HepG2 (cell line): ENCODE data around the gene ZSWIM9. TPM values are rescaled to one million over a fixed set of nuclear protein-coding genes. Genes with fewer than 3 reads are reported as not detected.

Experiments
- FOXK1 ChIP-seq: sonication (generic); formaldehyde crosslinking; IDR thresholded peaks from 2 replicates; pipeline ENCODE4 v1.4.0; 2020; ENCODE audit warnings: low read depth, missing genetic modification reagents, borderline replicate concordance
- HNF1A ChIP-seq, 2 experiments: sonication (generic) in 1 of 2; formaldehyde crosslinking in 1 of 2; IDR thresholded peaks; 2 replicates each; pipeline versions ENCODE4 v1.4.0 to v1.6.1; 2016 to 2020; ENCODE audit warnings: borderline replicate concordance in 1 of 2, low read depth in 1 of 2, mild to moderate bottlenecking in 1 of 2, missing genetic modification reagents in 1 of 2
- MYNN ChIP-seq: sonication (generic); formaldehyde crosslinking; IDR thresholded peaks from 2 replicates; pipeline ENCODE4 v1.4.0; 2020; ENCODE audit warnings: mild to moderate bottlenecking, low read depth, missing genetic modification reagents
- NR2F6 ChIP-seq, 2 experiments: IDR thresholded peaks; 2 replicates each; pipeline ENCODE4 v1.6.1; 2016; ENCODE audit warnings: antibody characterized with exemption in 1 of 2, mild to moderate bottlenecking in 1 of 2
- TFAP4 ChIP-seq: sonication (generic); IDR thresholded peaks from 2 replicates; pipeline ENCODE4 v1.6.1; 2016; ENCODE audit warnings: low read depth, borderline replicate concordance
- TFE3 ChIP-seq: IDR thresholded peaks from 2 replicates; pipeline ENCODE4 v1.6.1; 2016
- ZHX2 ChIP-seq, 2 experiments: sonication (generic) in 1 of 2; formaldehyde crosslinking in 1 of 2; IDR thresholded peaks; 2 replicates each; pipeline versions ENCODE4 v1.6.1 to v1.9.0; 2014 to 2022; ENCODE audit warnings: antibody characterized with exemption in 1 of 2, borderline replicate concordance in 1 of 2, inconsistent platforms in 1 of 2, low read depth in 1 of 2, missing genetic modification reagents in 1 of 2
- ZNF761 ChIP-seq: sonication (generic); formaldehyde crosslinking; conservative IDR thresholded peaks from 2 replicates; pipeline ENCODE4 v1.4.0; 2020; ENCODE audit warnings: mild to moderate bottlenecking, missing genetic modification reagents
- ZNF800 ChIP-seq: sonication (generic); formaldehyde crosslinking; IDR thresholded peaks from 2 replicates; pipeline ENCODE4 v1.4.0; 2020; ENCODE audit warnings: missing genetic modification reagents
- polyA plus RNA-seq, 8 experiments: library from polyadenylated mRNA; depleted of rRNA in 3 of 8; stranded (reverse) in 7 of 8; unstranded in 1 of 8; fragments of >200 nt; fragmentation: Illumina TruSeq in 4 of 8; extraction: Trizol in 4 of 8; gene quantifications; 2 replicates each; pipeline versions ENCODE4 v1.2.1 to v1.2.3, GENCODE V29; 2011 to 2016; ENCODE audit warnings: low read depth in 4 of 8, missing spikeins in 1 of 8, mixed read lengths in 1 of 8; ENCODE audit not compliant: insufficient read depth in 1 of 8
- total RNA-seq, 5 experiments: library from RNA; depleted of rRNA; stranded (reverse); fragments of >200 nt; fragmentation: Illumina TruSeq; extraction: Trizol; gene quantifications; 2 replicates each; pipeline ENCODE4 v1.2.3, GENCODE V29; 2016; ENCODE audit warnings: low read depth in 1 of 5
- TF ChIP-seq, protein P1 (sequence below): sonication (generic); formaldehyde crosslinking; IDR thresholded peaks from 2 replicates; pipeline ENCODE4 v1.4.0; 2020; ENCODE audit warnings: missing genetic modification reagents

The ZSWIM9 gene
- total and polyA plus RNA-seq, 2 of the 13 experiments (the other 11 are each of a cell fraction or from before 2014, with no cell fraction given): 0.18 to 1.1 TPM

DNA sequence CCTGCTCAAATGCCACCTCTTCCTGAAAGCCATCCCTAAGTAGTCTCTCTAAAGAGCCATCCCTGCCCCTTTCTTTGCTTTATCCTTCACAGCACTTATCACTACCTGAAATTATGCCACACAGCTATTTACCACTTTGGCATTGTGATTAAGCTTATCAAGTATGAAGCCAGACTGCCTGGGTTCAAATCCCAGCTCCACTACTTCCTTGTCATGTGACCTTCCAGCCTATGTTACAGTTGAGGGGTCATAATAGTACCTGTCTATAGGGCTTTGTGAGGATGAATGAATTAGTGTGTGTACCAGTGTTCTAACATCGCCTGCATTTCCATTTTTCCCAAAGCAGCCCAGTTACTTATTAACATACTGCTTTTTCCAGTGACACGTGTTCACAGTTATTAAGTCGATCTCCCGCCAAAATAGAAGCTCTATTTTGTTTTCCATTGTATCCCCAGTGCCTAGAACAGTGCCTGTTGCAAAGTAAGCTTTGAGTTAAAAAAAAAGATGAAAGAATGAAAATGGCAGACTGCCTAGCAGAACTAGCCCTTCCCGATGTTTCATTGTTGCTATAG is 32.8 kb downstream of the ZSWIM9 start (continued):
- TF ChIP-seq, protein P1, sequence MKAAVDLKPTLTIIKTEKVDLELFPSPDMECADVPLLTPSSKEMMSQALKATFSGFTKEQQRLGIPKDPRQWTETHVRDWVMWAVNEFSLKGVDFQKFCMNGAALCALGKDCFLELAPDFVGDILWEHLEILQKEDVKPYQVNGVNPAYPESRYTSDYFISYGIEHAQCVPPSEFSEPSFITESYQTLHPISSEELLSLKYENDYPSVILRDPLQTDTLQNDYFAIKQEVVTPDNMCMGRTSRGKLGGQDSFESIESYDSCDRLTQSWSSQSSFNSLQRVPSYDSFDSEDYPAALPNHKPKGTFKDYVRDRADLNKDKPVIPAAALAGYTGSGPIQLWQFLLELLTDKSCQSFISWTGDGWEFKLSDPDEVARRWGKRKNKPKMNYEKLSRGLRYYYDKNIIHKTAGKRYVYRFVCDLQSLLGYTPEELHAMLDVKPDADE (CRISPR knock-in tag): no peak
- TF ChIP-seq ZNF761 (no peak), TFAP4 (no peak), ZHX2 (IDR thresholded peaks at IDR 0.05; ENCODE audit: low read depth) (no peak), ZHX2 (CRISPR knock-in tag; IDR thresholded peaks at IDR 0.05; ENCODE audit: borderline replicate concordance) (no peak), MYNN (CRISPR knock-in tag) (peak; percentile 34; the same call in 1 of the 2 replicates), TFE3 (CRISPR knock-in tag) (0 out of 2 replicates have a peak, but pooled peaks have one; percentile 3), HNF1A (IDR thresholded peaks at IDR 0.05; ENCODE audit: low read depth) (no peak), HNF1A (CRISPR knock-in tag; IDR thresholded peaks at IDR 0.05; ENCODE audit: borderline replicate concordance) (no peak; the same call in 1 of the 2 replicates), FOXK1 (no peak), NR2F6 (IDR thresholded peaks at IDR 0.05) (no peak), NR2F6 (CRISPR knock-in tag; IDR thresholded peaks at IDR 0.05) (no peak), ZNF800 (CRISPR knock-in tag) (0 out of 2 replicates have a peak, but pooled peaks have one; percentile 65)
